Ishikawa (cell line): Measurements from ENCODE around the gene NSUN7.

Experiments used
- CEBPB ChIP-seq: IDR thresholded peaks from 2 replicates; pipeline ENCODE4 v1.6.1; 2012
- CREB1 ChIP-seq: IDR thresholded peaks from 2 replicates; pipeline ENCODE4 v1.6.1; 2012; ENCODE audit warnings: low read depth
- EGR1 ChIP-seq: IDR thresholded peaks from 2 replicates; pipeline ENCODE4 v1.6.1; 2012
- EP300 ChIP-seq: IDR thresholded peaks from 2 replicates; pipeline ENCODE4 v1.6.1; 2012; ENCODE audit warnings: borderline replicate concordance
- FOXM1 ChIP-seq: IDR thresholded peaks from 2 replicates; pipeline ENCODE4 v1.6.1; 2012; ENCODE audit warnings: low read depth, borderline replicate concordance
- NFIC ChIP-seq: IDR thresholded peaks from 2 replicates; pipeline ENCODE4 v1.6.1; 2012
- RAD21 ChIP-seq: IDR thresholded peaks from 2 replicates; pipeline ENCODE4 v1.6.1; 2012; ENCODE audit warnings: low read depth
- TAF1 ChIP-seq: IDR thresholded peaks from 2 replicates; pipeline ENCODE4 v1.6.1; 2012; ENCODE audit warnings: low read depth, mild to moderate bottlenecking
- TCF12 ChIP-seq: IDR thresholded peaks from 2 replicates; pipeline ENCODE4 v1.6.1; 2012; ENCODE audit warnings: low read depth
- TEAD4 ChIP-seq: IDR thresholded peaks from 2 replicates; pipeline ENCODE4 v1.6.1; 2012
- YY1 ChIP-seq: IDR thresholded peaks from 2 replicates; pipeline ENCODE4 v1.6.1; 2012; ENCODE audit warnings: low read depth
- ZBTB7A ChIP-seq: IDR thresholded peaks from 2 replicates; pipeline ENCODE4 v1.6.1; 2012; ENCODE audit warnings: low read depth
- TF ChIP-seq, protein P1 (sequence below): IDR thresholded peaks from 2 replicates; pipeline ENCODE4 v1.6.1; 2012
- TF ChIP-seq, protein P2 (sequence below): IDR thresholded peaks from 2 replicates; pipeline ENCODE4 v1.6.1; 2012
- TF ChIP-seq, protein P3 (sequence below): IDR thresholded peaks from 2 replicates; pipeline ENCODE4 v1.6.1; 2012; ENCODE audit warnings: low read depth, mild to moderate bottlenecking

The NSUN7 gene

DNA sequence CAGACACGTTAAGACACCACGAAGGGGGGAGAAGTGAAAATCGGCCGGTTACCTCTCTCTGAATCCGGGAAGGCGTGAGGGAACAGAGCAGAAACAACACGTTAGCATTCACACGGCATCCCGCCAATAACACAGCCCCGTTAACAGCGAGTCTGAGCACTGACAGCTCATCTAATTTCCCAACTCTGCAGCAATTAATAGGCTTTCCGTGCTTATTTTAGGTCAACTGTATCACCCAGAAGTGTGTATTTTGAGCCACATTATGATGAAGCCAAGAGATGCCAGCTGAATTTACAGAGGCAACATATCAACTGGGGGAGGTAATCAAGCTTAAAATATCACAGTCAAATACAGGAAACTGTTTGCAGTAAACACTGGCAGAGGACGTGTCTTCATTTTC, 92.6 kb downstream of the NSUN7 start:
- no peak for TF ChIP-seq YY1

DNA sequence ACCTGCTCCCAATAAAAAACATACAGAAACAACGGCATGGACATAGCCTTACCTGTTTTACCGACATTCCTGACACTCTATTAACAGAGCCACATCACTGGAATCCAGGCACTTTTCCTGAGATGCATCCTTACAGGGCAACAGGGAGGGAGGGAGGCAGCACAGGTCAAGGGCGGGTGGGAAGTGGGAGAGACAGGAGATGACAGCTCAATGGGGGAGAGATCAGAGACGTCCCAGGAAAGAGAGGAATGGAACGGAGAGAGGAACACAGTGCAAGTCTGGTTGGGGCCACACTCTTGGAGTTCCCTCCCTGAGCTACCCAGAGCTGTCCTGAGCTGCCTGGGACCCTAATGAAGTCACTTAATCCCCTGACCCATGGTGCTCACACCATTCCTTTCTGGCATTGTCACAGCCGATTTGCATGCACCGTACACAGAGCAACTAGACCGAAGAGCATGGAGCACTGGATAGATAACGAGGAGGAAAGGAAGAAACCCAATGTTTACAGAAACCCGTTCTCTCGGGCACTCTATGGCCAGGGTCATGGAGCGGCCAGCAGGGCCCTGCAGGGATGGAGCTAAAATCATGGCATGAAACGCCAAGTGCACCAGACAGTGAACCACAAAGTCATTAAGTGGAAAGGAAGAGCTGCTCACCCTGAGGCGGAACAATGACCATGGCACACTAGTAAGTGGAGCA, 93.1 kb downstream of the NSUN7 start:
- TF ChIP-seq NFIC: no peak
- TF ChIP-seq, protein P1, sequence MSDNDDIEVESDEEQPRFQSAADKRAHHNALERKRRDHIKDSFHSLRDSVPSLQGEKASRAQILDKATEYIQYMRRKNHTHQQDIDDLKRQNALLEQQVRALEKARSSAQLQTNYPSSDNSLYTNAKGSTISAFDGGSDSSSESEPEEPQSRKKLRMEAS: no peak
- TF ChIP-seq EP300: no peak
- TF ChIP-seq CREB1: no peak
- no peak for TF ChIP-seq EGR1
- no peak for TF ChIP-seq ZBTB7A
- TF ChIP-seq CEBPB: no peak
- TF ChIP-seq, protein P2, sequence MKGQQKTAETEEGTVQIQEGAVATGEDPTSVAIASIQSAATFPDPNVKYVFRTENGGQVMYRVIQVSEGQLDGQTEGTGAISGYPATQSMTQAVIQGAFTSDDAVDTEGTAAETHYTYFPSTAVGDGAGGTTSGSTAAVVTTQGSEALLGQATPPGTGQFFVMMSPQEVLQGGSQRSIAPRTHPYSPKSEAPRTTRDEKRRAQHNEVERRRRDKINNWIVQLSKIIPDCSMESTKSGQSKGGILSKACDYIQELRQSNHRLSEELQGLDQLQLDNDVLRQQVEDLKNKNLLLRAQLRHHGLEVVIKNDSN: no peak
- TF ChIP-seq TCF12: no peak
- TF ChIP-seq, protein P3, sequence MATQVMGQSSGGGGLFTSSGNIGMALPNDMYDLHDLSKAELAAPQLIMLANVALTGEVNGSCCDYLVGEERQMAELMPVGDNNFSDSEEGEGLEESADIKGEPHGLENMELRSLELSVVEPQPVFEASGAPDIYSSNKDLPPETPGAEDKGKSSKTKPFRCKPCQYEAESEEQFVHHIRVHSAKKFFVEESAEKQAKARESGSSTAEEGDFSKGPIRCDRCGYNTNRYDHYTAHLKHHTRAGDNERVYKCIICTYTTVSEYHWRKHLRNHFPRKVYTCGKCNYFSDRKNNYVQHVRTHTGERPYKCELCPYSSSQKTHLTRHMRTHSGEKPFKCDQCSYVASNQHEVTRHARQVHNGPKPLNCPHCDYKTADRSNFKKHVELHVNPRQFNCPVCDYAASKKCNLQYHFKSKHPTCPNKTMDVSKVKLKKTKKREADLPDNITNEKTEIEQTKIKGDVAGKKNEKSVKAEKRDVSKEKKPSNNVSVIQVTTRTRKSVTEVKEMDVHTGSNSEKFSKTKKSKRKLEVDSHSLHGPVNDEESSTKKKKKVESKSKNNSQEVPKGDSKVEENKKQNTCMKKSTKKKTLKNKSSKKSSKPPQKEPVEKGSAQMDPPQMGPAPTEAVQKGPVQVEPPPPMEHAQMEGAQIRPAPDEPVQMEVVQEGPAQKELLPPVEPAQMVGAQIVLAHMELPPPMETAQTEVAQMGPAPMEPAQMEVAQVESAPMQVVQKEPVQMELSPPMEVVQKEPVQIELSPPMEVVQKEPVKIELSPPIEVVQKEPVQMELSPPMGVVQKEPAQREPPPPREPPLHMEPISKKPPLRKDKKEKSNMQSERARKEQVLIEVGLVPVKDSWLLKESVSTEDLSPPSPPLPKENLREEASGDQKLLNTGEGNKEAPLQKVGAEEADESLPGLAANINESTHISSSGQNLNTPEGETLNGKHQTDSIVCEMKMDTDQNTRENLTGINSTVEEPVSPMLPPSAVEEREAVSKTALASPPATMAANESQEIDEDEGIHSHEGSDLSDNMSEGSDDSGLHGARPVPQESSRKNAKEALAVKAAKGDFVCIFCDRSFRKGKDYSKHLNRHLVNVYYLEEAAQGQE: no peak
- TF ChIP-seq TAF1: no peak
- no peak for TF ChIP-seq RAD21
- TF ChIP-seq YY1: no peak
- no peak for TF ChIP-seq TEAD4
- no peak for TF ChIP-seq FOXM1

DNA sequence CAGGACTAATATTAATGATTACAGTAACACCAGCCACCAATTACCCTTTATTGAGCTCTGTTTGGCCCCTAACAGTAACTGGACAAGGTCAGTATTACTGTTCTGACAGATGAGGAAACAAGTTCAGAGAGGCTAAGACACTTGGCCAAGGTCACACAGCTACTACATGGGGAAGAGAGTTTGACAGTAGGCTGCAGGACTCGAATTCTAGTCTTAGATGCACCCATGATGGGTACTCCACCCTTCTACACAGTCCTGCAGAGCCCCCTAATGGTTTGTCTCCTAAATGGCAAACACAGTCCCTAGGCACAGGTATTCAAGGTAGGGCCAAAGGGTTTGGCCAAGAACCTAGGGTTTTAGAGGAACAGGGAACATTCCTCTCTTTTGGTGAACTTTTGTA, 93.9 kb downstream of the NSUN7 start:
- TF ChIP-seq ZBTB7A (no peak), RAD21 (peak; percentile 45)

DNA sequence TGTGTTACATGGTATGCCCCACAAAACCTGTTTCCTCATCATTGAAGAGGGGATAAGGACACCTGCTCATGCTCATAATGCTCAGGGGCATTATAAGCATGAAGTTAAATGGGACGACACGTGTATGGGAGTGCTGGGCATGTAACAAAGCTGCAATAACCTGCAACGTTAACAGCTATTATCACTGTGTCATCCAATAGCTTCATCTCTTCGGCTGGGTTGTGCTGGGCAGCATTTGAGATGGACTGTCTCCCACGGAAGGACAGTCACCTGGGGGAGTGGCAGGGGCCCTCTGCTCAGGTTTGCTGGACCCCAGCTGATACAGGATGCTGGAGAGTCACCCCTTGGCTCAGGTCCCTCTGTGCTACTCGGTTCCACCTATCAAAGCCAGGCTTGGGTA, 94.5 kb downstream of the NSUN7 start:
- no peak for TF ChIP-seq CREB1
- TF ChIP-seq EGR1: no peak
- no peak for TF ChIP-seq YY1
- no peak for TF ChIP-seq TEAD4
- no peak for TF ChIP-seq RAD21

DNA sequence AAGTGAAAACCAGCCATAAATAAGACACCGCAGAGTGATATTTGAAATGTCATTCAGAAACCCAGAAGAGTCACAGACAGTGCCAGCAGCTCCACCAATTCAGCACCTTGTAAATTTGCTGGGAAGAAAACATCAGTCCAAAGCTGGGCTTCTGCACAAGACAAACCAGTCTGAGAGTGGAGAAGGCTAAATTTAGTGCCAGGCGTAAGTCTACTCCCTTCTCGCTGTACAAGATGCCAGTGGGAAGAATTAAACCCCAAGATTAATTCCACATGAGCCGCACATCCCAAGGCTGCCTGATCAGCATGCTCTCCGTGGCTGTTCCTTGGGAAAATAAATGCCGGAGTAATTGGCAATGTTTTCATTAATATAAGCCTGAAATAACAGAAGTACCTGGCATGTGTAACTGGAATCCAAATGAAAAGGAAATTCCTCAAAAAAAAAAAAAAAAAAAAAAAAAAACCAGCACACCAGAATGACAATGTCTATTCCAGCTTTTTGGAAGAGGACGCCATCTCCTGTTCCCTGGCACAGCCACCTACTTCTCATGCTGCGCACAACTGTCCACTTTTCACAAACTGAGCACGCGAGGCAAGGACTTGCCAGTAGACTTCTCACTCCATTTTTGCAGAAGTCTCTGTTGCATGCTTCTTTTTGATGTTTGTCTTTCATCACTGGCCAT, 95.5 kb downstream of the NSUN7 start:
- TF ChIP-seq NFIC: no peak
- TF ChIP-seq, protein P1: no peak
- no peak for TF ChIP-seq TCF12
- TF ChIP-seq, protein P3: no peak
- no peak for TF ChIP-seq CREB1
- TF ChIP-seq RAD21: no peak
- no peak for TF ChIP-seq EGR1
- no peak for TF ChIP-seq TAF1
- TF ChIP-seq CEBPB: no peak
- no peak for TF ChIP-seq FOXM1

DNA sequence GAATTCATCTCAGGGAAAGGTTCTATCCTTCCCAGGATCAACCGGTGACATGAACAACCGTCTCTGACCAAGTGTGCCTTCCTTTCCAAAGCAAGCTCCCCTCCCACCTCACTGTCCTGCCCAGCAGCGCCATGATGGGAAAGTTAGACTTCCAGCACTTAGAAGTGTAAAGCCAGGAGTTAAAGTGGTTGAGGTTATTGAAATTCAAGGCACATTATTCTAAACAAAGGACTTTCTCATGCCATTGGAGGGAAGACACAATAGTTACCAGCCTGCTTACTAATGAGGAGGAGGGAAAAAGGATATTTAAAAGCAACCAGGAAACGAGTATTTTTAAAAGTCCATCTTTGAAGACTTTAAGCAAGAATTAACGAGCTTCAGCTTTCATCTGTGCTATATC, 96.8 kb downstream of the NSUN7 start:
- TF ChIP-seq TCF12 (no peak), YY1 (no peak), ZBTB7A (no peak), NFIC (no peak), CREB1 (no peak)
- TF ChIP-seq, protein P3: no peak
